Suppressor macrophage treated with lipopolysaccharide for 4 hours (primary cell): ENCODE results near the gene MOCS2.
"Not testable (repeated sequence)": the region's sequence is repeated elsewhere in the genome, so short reads cannot be mapped to it uniquely, and the experiment has no call there.

Experiments used
- DNase-seq: peaks from one replicate; pipeline ENCODE4 v3.0.0-alpha.2; 2020

The MOCS2 gene

GRCh38 chr5:53109443-53110127, at the start of gene MOCS2:
Gene MOCS2, minus strand, starts transcription at chr5:53109757. Its CDS starts 2,583 bp downstream, at chr5:53107174.
- DNase-seq = peak; percentile 95

- DNase-seq = no peak
Measured at GRCh38 chr5:53151713-53152458, 42.3 kb upstream of the MOCS2 start.

GRCh38 chr5:53133020-53133419, 23.5 kb upstream of the MOCS2 start:
- no peak for DNase-seq

GRCh38 chr5:53130266-53130665, 20.7 kb upstream of the MOCS2 start:
- no peak for DNase-seq

GRCh38 chr5:53128481-53128880, 18.9 kb upstream of the MOCS2 start:
- DNase-seq = no peak

GRCh38 chr5:53127107-53127506, 17.6 kb upstream of the MOCS2 start:
- no peak for DNase-seq

- no peak for DNase-seq
Measured at GRCh38 chr5:53126521-53126920, 17.0 kb upstream of the MOCS2 start.

- DNase-seq = no peak
Measured at GRCh38 chr5:53123702-53124101, 14.1 kb upstream of the MOCS2 start.

- no peak for DNase-seq
Measured at GRCh38 chr5:53120165-53120564, 10.6 kb upstream of the MOCS2 start.

- no peak for DNase-seq
Measured at GRCh38 chr5:53118879-53119278, 9.3 kb upstream of the MOCS2 start.

- no peak for DNase-seq
Measured at GRCh38 chr5:53116597-53116996, 7.0 kb upstream of the MOCS2 start.

- DNase-seq = no peak
Measured at GRCh38 chr5:53114988-53115387, 5.4 kb upstream of the MOCS2 start.

- no peak for DNase-seq
Measured at GRCh38 chr5:53113947-53114346, 4.4 kb upstream of the MOCS2 start.

GRCh38 chr5:53112909-53113308, 3.4 kb upstream of the MOCS2 start:
- DNase-seq = no peak

GRCh38 chr5:53112307-53112706, 2.8 kb upstream of the MOCS2 start:
- not testable (repeated sequence) for DNase-seq

GRCh38 chr5:53111139-53111538, 1.6 kb upstream of the MOCS2 start:
- DNase-seq = no peak

GRCh38 chr5:53110156-53110555, 599 bp upstream of the MOCS2 start:
- no peak for DNase-seq

GRCh38 chr5:53109056-53109442, 508 bp downstream of the MOCS2 start:
- peak; percentile 12 for DNase-seq

GRCh38 chr5:53105611-53106300, 3.8 kb downstream of the MOCS2 start:
- DNase-seq = no peak

- DNase-seq = no peak
Measured at GRCh38 chr5:53100606-53101005, 9.0 kb downstream of the MOCS2 start.

GRCh38 chr5:53099546-53099945, 10.0 kb downstream of the MOCS2 start:
- no peak for DNase-seq

GRCh38 chr5:53095931-53096525, 13.5 kb downstream of the MOCS2 start:
- DNase-seq = peak; percentile 72

GRCh38 chr5:53095217-53095616, 14.3 kb downstream of the MOCS2 start:
- no peak for DNase-seq

GRCh38 chr5:53092242-53092641, 17.3 kb downstream of the MOCS2 start:
- DNase-seq = no peak
